IPS-18c (cell line): Measurements from ENCODE around the gene GABRA4.

Source experiments
- H3K4me3 ChIP-seq: 2 replicates; pipeline ENCODE4 v1.7.0; 2013; ENCODE audit warnings: low read depth, mild to moderate bottlenecking, low read length, moderate library complexity; ENCODE audit not compliant: insufficient read depth
- H3K9me3 ChIP-seq: one replicate; pipeline ENCODE4 v1.6.1; 2013; ENCODE audit warnings: mild to moderate bottlenecking, low read length, moderate library complexity; ENCODE audit not compliant: control insufficient read depth, insufficient read depth

The GABRA4 gene

GRCh38 chr4:46993075-46994006 is at the start of gene GABRA4:
Gene GABRA4, minus strand, starts transcription at chr4:46993581. Its CDS starts 157 bp downstream, at chr4:46993424.
- peak within 1 kb of the TSS; percentile 67 for H3K4me3 ChIP-seq
- H3K9me3 ChIP-seq: peaks cover 3% of the 10 kb centered on the region

- Histone ChIP-seq H3K4me3 (no peak overlapping the region), H3K9me3 (no peaks in the 10 kb centered on the region)
Measured at GRCh38 chr4:47040828-47041227, 47.4 kb upstream of the GABRA4 start.

DNA sequence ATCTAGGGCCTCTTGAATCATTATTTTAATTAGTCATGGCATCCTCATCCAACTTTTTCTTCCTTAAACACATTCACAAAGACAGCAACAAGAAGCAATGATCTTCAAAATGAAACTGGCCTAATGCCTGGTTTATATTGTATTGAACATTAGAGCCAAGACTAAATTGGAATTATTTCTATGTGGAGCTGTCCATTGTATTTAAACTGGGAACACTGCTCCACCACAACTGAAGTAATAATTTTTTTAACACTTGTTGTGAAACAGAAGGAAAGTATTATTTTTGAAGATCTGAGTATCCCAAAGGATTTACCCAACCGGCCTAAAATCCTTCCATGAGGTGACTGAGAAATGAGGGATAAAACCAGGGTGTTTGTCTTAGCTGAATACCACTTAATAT is 44.9 kb upstream of the GABRA4 start:
- H3K4me3 ChIP-seq: no peak overlapping the region
- H3K9me3 ChIP-seq: no peaks in the 10 kb centered on the region

- peak overlapping the region; percentile 71 for H3K4me3 ChIP-seq
- H3K9me3 ChIP-seq: no peaks in the 10 kb centered on the region
Measured at GRCh38 chr4:47032405-47033106, 39.2 kb upstream of the GABRA4 start.

GRCh38 chr4:47031751-47032404 is 38.5 kb upstream of the GABRA4 start:
- H3K9me3 ChIP-seq: no peaks in the 10 kb centered on the region
- H3K4me3 ChIP-seq: peak overlapping the region; percentile 71

DNA sequence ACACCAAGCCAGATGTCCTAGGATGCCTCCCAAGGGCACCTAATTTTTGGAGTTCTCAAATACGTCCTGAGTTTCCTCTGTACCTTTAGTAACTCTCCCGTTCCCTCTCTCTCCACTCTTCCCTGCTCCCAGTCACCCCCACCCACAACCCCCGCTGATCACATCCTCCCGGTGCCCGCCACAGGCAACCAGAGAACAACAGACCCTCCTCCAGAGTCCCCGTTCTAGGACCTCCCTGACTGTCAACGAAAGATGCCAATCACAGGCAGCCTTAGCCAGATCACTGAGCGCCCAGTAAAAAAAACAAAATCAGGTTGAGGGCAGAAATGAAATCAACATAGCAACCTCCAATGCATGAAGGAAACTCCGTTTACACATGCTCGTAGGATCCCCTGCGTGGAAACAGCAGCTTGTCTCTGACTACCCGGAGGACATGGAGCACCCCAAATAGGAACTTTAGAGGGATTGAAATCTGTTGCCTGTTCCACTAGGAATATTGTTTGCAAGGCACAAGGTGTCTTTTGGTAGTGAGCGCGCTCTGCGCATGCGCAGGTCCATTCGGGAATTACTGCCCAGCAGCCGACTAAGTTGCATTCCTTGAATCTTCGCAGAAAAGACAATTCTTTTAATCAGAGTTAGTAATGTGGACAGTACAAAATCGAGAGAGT is 37.8 kb upstream of the GABRA4 start, which contains the start of gene GABRB1:
Gene GABRB1 (plus strand): TSS at position 557 of the 668 bp plus-strand sequence.
- Histone ChIP-seq H3K4me3 (peak within 1 kb of the TSS; percentile 71), H3K9me3 (no peaks in the 10 kb centered on the region)

DNA sequence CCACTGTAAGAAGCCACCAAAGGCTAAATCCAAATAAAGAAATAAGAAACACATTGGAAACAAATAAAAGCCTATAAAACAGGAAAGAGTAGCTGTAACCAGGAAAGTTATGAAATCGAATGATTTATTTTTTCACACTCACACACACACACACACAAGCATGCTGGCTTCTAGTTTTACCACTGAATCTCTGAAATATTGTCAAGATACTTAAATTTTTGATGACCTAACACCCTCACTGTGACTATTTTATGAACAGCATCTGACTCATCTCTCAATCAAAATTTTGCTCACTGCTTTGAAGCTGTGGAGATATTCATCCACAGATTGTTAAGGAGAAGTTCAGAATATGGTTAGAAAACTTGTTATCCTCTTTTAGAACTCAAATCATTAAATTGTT is 24.1 kb upstream of the GABRA4 start:
- H3K4me3 ChIP-seq: no peak overlapping the region

DNA sequence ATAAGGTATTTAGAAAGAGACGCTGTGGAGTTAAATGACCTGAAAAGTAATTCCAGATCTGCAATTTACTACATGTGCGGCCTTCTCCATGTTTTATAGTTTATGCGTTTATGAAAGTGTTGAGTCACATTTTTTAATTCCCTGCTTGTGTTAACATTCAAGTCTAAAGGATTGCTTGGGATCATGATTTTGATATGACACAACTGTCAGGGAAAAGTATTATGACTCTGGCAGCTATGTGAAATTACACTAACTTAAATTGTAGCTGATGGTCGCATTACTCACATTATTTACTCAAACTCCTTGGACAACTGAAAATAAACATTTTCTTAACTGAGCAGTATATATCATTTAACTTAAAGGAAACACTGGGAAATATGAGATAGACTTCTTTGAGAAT is 23.7 kb upstream of the GABRA4 start:
- Histone ChIP-seq H3K4me3 (no peak overlapping the region), H3K9me3 (no peaks in the 10 kb centered on the region)

More for the DNA sequence above, 24.1 kb upstream of the GABRA4 start:
- no peaks in the 10 kb centered on the region for H3K9me3 ChIP-seq

GRCh38 chr4:47013373-47013772 is 20.0 kb upstream of the GABRA4 start:
- no peaks in the 10 kb centered on the region for H3K9me3 ChIP-seq
- no peak overlapping the region for H3K4me3 ChIP-seq

DNA sequence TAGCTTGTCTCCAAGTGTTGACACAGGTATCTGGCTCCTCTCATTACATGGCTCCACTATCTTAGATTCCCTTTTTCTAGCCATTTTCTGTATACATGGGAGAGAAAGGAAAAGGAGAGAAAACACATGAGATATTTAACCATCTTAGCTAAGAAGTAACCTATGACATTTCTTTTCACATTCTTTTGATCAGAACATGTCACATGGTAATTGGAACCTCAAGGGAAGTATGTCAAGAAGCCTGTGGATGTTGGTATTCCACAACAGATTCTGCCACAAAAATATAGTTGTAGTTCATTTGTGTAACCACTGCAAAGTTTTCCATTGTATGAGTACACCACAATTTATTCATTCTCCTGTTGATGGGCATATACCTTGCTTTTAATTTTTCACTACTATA is 19.3 kb upstream of the GABRA4 start:
- H3K4me3 ChIP-seq: no peak overlapping the region
- no peaks in the 10 kb centered on the region for H3K9me3 ChIP-seq

GRCh38 chr4:47010912-47011446 is 17.6 kb upstream of the GABRA4 start:
- no peak overlapping the region for H3K4me3 ChIP-seq
- H3K9me3 ChIP-seq: no peaks in the 10 kb centered on the region

GRCh38 chr4:47010347-47010911 is 17.0 kb upstream of the GABRA4 start:
- H3K9me3 ChIP-seq: no peaks in the 10 kb centered on the region
- no peak overlapping the region for H3K4me3 ChIP-seq

GRCh38 chr4:47002580-47002979 is 9.2 kb upstream of the GABRA4 start:
- Histone ChIP-seq H3K4me3 (no peak overlapping the region), H3K9me3 (no peaks in the 10 kb centered on the region)

- no peaks in the 10 kb centered on the region for H3K9me3 ChIP-seq
- no peak overlapping the region for H3K4me3 ChIP-seq
Measured at GRCh38 chr4:47000406-47000805, 7.0 kb upstream of the GABRA4 start.

- Histone ChIP-seq H3K4me3 (no peak overlapping the region), H3K9me3 (no peaks in the 10 kb centered on the region)
Measured at GRCh38 chr4:46999566-46999965, 6.2 kb upstream of the GABRA4 start.

DNA sequence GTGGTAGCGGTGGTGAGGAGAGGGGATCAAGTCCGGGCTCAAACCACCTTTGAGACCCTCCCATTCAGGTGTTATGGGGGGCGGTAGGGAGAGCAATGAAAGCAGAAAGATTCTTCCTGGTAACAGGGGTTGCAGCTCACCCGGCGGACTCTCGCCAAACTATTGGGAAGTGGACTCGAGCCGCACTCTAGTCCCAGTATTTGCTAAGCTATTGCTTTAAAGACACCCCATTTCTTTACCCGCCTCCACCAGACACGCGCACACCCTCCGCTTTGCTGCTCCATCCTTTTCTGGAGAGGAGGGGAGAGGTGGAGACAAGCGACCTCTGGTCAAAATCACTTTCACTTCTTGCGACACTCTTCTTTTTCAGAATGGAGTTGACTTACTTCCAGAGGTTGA is 625 bp upstream of the GABRA4 start:
- Histone ChIP-seq H3K9me3 (peaks cover 3% of the 10 kb centered on the region), H3K4me3 (peak overlapping the region; percentile 67)

- no peak overlapping the region for H3K4me3 ChIP-seq
Measured at GRCh38 chr4:46992338-46992737, 1.0 kb downstream of the GABRA4 start.

More at GRCh38 chr4:46992338-46992737, 1.0 kb downstream of the GABRA4 start:
- peaks cover 3% of the 10 kb centered on the region for H3K9me3 ChIP-seq
